Left lung (tissue), 10 donors: Measurements from ENCODE around the gene ADGRL2. TPM values are rescaled to one million over a fixed set of nuclear protein-coding genes. Genes with fewer than 3 reads are reported as not detected.

Experiments used
- ATAC-seq: fragments of 200-7000 bp; cut with Tn5 transposase; one replicate; pipeline ENCODE4 v1.9.1; 2020; ENCODE audit warnings: moderate library complexity
- DNase-seq, 4 donors: peaks; one replicate each; pipeline ENCODE4 v3.0.0-alpha.2; 2013 to 2020
- H3K27ac ChIP-seq, 2 donors: fragments of 200-600 bp; sonication (generic) in 1 of 2; one replicate each; pipeline versions ENCODE4 v1.5.0 to v1.8.0; 2020 to 2021
- H3K27me3 ChIP-seq, 2 donors: fragments of 200-600 bp; sonication (generic) in 1 of 2; one replicate each; pipeline versions ENCODE4 v1.5.0 to v1.8.0; 2020 to 2021
- H3K36me3 ChIP-seq, 2 donors: fragments of 200-600 bp; sonication (generic) in 1 of 2; one replicate each; pipeline versions ENCODE4 v1.5.0 to v1.8.0; 2020 to 2021
- H3K4me1 ChIP-seq, 2 donors: fragments of 200-600 bp; one replicate each; pipeline ENCODE4 v1.8.0; 2021
- H3K4me3 ChIP-seq, 2 donors: fragments of 200-600 bp; sonication (generic) in 1 of 2; one replicate each; pipeline versions ENCODE4 v1.5.0 to v1.8.0; 2020 to 2021; ENCODE audit warnings: mild to moderate bottlenecking in 1 of 2
- H3K9me3 ChIP-seq, 2 donors: fragments of 200-600 bp; sonication (generic) in 1 of 2; one replicate each; pipeline versions ENCODE4 v1.5.0 to v1.8.0; 2020 to 2021
- CTCF ChIP-seq, 2 donors: fragments of 200-600 bp; sonication (generic) in 1 of 2; IDR thresholded peaks; one replicate each; pipeline versions ENCODE4 v1.5.0 to v1.8.0; 2021; ENCODE audit warnings: antibody characterized with exemption in 2 of 2
- intact Hi-C, 2 donors: fragments of 100-400 bp; cut with DNase I; formaldehyde crosslinking; loops; one replicate each; pipeline versions ENCODE4 v1.11.2 to v1.14.2; 2022
- polyA plus RNA-seq, 6 donors: library from polyadenylated mRNA; unstranded; fragments of 120-200 nt; gene quantifications; one replicate each; pipeline ENCODE4 v1.2.1, GENCODE V29; 2013; ENCODE audit not compliant: insufficient read length in 6 of 6
- total RNA-seq, 2 donors: library from RNA; stranded (reverse); fragmentation: NEBNext Ultra II Directional; extraction: Animal tissue kit (Norgen Biotek cat#: 25700); gene quantifications; one replicate each; pipeline ENCODE4 v1.2.1, GENCODE V29; 2021
- donor health status: DM: no; HTN: yes; CAD: no.
- donor health status: DM: no; HTN: no; CAD: no.

Gene ADGRL2
- total and polyA plus RNA-seq, 8 donors = 78.8 to 295 (median 250) TPM

DNA sequence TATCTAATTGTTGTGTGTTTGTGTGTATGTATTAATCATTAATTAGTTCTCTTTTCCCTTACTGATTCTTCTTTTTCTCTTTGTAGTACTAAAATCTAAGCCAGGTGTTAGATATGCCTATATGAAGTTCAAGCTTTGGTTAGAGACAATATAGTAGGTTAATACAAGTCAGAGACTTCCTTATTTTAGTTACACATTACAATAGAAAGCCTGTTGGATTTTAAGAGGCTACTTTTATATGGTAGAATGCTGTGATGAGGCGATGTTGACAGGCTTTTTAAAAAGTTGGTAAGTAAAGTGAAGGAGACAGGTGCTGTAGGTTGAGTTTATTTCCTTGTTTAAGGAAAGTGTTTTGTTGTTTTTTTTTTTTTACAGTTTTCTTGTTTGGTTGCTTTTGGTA lies 45.9 kb downstream of the ADGRL2 start:
- no peaks in the 10 kb centered on the region for H3K4me1 ChIP-seq
- no peaks in the 10 kb centered on the region for H3K36me3 ChIP-seq
- H3K4me3 ChIP-seq = no peak overlapping the region
- H3K27ac ChIP-seq = no peak overlapping the region
- intact Hi-C loops = no loop called here
- TF ChIP-seq CTCF (IDR thresholded peaks at IDR 0.05) = no peak
- ATAC-seq (no peak), DNase-seq (no peak)
- no peaks in the 10 kb centered on the region for H3K9me3 ChIP-seq
- no peaks in the 10 kb centered on the region for H3K27me3 ChIP-seq

DNA sequence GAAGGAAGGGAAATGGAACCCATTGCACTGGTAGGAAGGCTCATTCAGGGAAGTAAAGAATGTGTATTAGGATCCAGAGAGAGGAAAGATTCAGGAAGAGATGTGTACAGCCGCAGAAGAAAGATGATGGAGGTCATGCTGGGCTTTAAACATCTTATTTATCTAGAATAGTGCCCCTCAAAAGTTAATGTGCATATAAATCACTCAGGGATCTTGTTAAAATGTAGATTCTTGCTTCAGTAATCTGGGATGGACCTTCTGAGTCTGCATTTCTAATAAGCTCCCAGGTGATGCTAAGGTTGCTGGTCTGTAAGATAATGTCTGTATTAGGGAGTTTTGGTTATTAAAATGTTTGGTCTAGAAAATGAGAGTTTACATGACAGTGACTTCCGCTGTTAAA lies 46.3 kb downstream of the ADGRL2 start:
- peaks cover 0 to under 1% of the 10 kb centered on the region in 2 donors for H3K4me1 ChIP-seq
- no peak for TF ChIP-seq CTCF (IDR thresholded peaks at IDR 0.05)
- intact Hi-C loops = no loop called here
- no peak for ATAC-seq
- H3K36me3 ChIP-seq = no peaks in the 10 kb centered on the region
- no peak overlapping the region for H3K4me3 ChIP-seq
- H3K27me3 ChIP-seq = no peaks in the 10 kb centered on the region
- no peak overlapping the region for H3K27ac ChIP-seq
- H3K9me3 ChIP-seq = no peaks in the 10 kb centered on the region
- DNase-seq = no peak

DNA sequence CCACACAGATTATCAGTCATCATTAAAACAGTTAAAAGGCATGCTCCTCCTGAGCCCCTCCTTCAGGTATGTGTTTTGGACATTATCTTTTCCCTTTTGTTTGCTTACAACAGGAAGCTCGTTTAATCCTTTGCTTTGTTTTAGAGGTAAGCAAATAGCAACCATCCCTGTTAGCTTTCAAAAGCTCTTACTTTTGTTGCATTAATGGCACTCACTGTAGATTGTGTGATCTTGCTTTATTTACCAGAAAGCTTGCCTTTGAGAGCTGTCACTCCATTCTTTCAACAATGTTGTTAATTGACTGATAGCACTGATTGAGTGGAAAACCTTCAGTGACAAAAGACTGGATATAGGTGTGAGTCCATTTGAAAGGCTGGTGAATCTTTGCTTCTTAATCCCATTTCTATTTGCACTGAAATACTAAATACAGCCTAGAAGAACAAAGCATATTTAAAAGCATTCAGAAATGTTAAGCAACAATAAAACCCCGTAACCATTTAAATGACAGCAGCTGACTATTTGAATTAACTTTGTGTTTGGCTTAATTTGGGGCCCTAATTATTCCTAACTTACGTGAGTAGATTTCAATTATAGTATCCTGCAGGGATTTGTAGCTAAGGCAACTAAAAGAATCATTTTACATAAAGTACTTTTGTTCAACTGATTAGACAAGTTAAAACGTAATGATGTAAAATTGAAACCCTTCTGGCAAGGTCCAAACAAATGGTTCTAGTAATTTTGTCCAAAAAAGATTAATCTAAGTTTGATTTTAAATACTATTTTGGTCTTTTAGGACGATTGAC lies 48.3 kb downstream of the ADGRL2 start:
- DNase-seq (no peak), ATAC-seq (peak; percentile 76)
- no peaks in the 10 kb centered on the region for H3K27me3 ChIP-seq
- TF ChIP-seq CTCF (IDR thresholded peaks at IDR 0.05) = no peak
- H3K4me3 ChIP-seq = no peak overlapping the region
- H3K36me3 ChIP-seq = no peaks in the 10 kb centered on the region
- intact Hi-C loops = no loop called here
- no peak overlapping the region for H3K27ac ChIP-seq
- H3K4me1 ChIP-seq = peaks cover 0 to 5% of the 10 kb centered on the region in 2 donors
- no peaks in the 10 kb centered on the region for H3K9me3 ChIP-seq

- DNase-seq = no peak
- no peaks in the 10 kb centered on the region for H3K9me3 ChIP-seq
- no peak for TF ChIP-seq CTCF (IDR thresholded peaks at IDR 0.05)
- no peaks in the 10 kb centered on the region for H3K27me3 ChIP-seq
- peaks cover 0 to 5% of the 10 kb centered on the region in 2 donors for H3K4me1 ChIP-seq
- H3K4me3 ChIP-seq = no peak overlapping the region
- no peak overlapping the region for H3K27ac ChIP-seq
- intact Hi-C loops = no loop called here
- ATAC-seq = no peak
- no peaks in the 10 kb centered on the region for H3K36me3 ChIP-seq
Observed at GRCh38 chr1:81850031-81850430, 49.3 kb downstream of the ADGRL2 start.

- no peak for ATAC-seq
Observed at GRCh38 chr1:81850495-81850894, 49.8 kb downstream of the ADGRL2 start.

More at GRCh38 chr1:81850495-81850894, 49.8 kb downstream of the ADGRL2 start:
- Histone ChIP-seq H3K27me3 (no peaks in the 10 kb centered on the region), H3K9me3 (no peaks in the 10 kb centered on the region), H3K27ac (no peak overlapping the region), H3K4me3 (no peak overlapping the region), H3K4me1 (peaks cover 0 to 5% of the 10 kb centered on the region in 2 donors), H3K36me3 (no peaks in the 10 kb centered on the region)
- no peak for TF ChIP-seq CTCF (IDR thresholded peaks at IDR 0.05)
- intact Hi-C loops = no loop called here
- DNase-seq = no peak
